ENCODE measurements around the gene SLIT1.

Gene SLIT1

DNA sequence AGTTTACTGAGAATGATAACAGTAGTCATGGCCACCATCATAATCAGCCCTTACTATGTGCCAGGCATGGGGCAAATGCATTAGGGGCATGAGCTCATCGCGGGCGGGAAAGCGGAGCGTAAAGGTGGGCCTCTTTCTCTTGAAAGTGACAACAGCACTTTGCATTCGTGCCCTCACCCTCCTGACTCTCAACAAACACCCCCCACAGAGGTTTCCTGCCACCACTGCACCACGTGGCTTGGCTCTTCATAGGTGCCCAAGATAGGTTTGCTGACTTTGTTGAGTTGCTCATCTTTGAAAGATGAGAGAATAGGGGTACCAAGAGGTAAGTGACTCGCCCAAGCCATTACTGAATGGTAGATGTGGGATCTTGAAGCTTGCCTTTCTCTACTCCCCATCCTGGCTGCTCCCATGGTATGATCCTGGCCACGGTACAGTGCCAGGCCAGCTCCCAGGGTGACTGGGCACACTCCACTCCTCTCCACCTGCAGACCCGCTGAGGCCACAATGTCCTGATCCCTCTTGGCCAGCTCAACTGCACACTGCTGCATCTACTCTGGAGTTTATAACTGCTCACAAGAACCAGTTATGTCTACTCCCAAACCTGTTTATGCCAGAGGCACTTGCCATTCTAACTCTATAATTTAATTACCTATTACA lies 26.0 kb downstream of the SLIT1 start:
- TF ChIP-seq, protein P1, sequence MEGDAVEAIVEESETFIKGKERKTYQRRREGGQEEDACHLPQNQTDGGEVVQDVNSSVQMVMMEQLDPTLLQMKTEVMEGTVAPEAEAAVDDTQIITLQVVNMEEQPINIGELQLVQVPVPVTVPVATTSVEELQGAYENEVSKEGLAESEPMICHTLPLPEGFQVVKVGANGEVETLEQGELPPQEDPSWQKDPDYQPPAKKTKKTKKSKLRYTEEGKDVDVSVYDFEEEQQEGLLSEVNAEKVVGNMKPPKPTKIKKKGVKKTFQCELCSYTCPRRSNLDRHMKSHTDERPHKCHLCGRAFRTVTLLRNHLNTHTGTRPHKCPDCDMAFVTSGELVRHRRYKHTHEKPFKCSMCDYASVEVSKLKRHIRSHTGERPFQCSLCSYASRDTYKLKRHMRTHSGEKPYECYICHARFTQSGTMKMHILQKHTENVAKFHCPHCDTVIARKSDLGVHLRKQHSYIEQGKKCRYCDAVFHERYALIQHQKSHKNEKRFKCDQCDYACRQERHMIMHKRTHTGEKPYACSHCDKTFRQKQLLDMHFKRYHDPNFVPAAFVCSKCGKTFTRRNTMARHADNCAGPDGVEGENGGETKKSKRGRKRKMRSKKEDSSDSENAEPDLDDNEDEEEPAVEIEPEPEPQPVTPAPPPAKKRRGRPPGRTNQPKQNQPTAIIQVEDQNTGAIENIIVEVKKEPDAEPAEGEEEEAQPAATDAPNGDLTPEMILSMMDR (IDR thresholded peaks at IDR 0.05; ENCODE audit: low read depth, low read length) = no peak
- H3K4me3 ChIP-seq (replicated peaks in 1 of 2; ENCODE audit: low read depth in 2 of 2, low read length in 2 of 2) = no peak overlapping the region
- no peak for DNase-seq (ENCODE audit: low read depth in 2 of 2)

- DNase-seq (ENCODE audit: low read depth in 2 of 2) = no peak
- no peak overlapping the region for H3K4me3 ChIP-seq (replicated peaks in 1 of 2; ENCODE audit: low read depth in 2 of 2, low read length in 2 of 2)
- TF ChIP-seq, protein P1 (IDR thresholded peaks at IDR 0.05; ENCODE audit: low read depth, low read length) = no peak
Measured at GRCh38 chr10:97157578-97158095, 28.1 kb downstream of the SLIT1 start.

GRCh38 chr10:97154781-97155180 lies 31.0 kb downstream of the SLIT1 start:
- no peak for DNase-seq (ENCODE audit: low read depth in 2 of 2)
- TF ChIP-seq, protein P1 (IDR thresholded peaks at IDR 0.05; ENCODE audit: low read depth, low read length) = no peak
- H3K4me3 ChIP-seq (replicated peaks in 1 of 2; ENCODE audit: low read depth in 2 of 2, low read length in 2 of 2) = no peak overlapping the region

DNA sequence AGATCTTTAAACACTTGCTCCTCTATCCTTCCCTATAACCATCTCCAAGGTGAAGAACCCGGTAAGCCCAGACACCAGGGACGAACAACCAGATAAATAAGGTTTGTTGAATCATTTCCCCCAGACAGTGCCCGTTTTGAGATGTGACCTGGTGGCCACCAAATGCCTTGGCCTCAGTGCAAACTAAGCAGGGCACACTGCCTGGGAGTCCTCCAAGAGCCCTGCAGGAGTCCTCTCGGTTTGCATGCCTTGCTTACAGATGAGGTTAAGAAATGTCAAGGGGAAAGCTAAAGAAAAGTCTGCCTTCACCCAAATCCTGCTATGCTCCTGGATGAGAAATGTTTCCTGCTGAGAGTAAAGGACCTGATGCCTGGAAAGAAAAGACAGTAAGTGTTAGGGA lies 31.6 kb downstream of the SLIT1 start:
- H3K4me3 ChIP-seq (replicated peaks in 1 of 2; ENCODE audit: low read depth in 2 of 2, low read length in 2 of 2) = no peak overlapping the region
- no peak for DNase-seq (ENCODE audit: low read depth in 2 of 2)
- TF ChIP-seq, protein P1 (IDR thresholded peaks at IDR 0.05; ENCODE audit: low read depth, low read length) = no peak

DNA sequence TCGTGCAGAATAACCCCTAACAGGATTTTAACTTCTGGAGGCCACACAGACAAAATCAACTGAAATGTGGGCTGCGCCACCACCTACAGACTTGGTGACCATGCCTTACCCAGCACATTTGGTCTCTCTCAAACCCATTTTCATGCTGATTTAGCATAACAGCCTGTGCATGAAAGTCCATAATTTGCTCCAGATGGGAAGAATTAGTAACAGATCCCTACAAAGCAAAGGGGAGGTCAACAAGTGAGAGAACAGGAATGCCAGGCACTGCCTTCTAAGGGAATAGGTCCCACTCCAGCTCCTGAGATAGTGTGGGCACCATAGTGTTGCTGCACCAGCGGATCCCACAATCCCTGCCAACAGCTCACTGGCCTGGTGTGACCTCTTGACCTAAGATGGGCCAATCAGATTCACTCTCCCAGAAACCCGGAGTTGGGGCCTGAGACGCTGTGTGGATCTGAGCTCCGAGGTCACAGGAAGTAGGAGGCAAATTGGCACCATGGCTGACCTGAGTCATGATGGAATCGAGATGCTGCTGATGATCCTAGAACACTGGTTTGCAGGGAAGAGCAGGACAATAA lies 32.4 kb downstream of the SLIT1 start:
- TF ChIP-seq, protein P1 (IDR thresholded peaks at IDR 0.05; ENCODE audit: low read depth, low read length) = no peak
- no peak for DNase-seq (ENCODE audit: low read depth in 2 of 2)
- H3K4me3 ChIP-seq (replicated peaks in 1 of 2; ENCODE audit: low read depth in 2 of 2, low read length in 2 of 2) = no peak overlapping the region

- TF ChIP-seq, protein P1 (IDR thresholded peaks at IDR 0.05; ENCODE audit: low read depth, low read length) = no peak
- DNase-seq (ENCODE audit: low read depth in 2 of 2) = no peak
Measured at GRCh38 chr10:97151307-97151914, 34.3 kb downstream of the SLIT1 start.

More at GRCh38 chr10:97151307-97151914, 34.3 kb downstream of the SLIT1 start:
- no peak overlapping the region for H3K4me3 ChIP-seq (replicated peaks in 1 of 2; ENCODE audit: low read depth in 2 of 2, low read length in 2 of 2)
